HG03025 (cell line): Measurements from ENCODE around the gene PIMREG.

ENCODE experiments used
- ATAC-seq: cut with Tn5 transposase; IDR thresholded peaks from one replicate; pipeline ENCODE4 v1.9.1; 2021; ENCODE audit warnings: mild to moderate bottlenecking, moderate library complexity; ENCODE audit not compliant: unreplicated experiment, low FRiP score

Gene PIMREG

DNA sequence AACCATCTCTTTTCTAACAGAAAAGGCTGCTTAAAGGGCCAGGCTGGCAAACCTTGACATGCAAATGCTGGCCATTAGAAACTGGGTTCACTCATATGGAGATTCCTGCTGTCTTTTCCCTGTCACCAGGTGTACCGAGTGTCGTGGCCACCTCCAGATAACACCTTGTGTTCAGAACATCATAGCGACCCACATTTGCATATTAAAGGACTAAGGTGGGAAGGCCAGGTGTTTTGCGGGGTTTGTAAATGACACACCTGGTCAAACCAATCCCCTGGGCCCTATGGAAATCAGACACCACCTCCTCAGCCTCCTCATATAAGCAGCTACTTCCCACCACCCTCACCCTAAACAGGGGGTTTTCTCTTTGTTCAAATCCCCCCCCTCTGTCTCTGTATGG lies 6.8 kb upstream of the PIMREG start:
- no peak for ATAC-seq

GRCh38 chr17:6437956-6438355 lies 6.3 kb upstream of the PIMREG start:
- ATAC-seq: no peak

DNA sequence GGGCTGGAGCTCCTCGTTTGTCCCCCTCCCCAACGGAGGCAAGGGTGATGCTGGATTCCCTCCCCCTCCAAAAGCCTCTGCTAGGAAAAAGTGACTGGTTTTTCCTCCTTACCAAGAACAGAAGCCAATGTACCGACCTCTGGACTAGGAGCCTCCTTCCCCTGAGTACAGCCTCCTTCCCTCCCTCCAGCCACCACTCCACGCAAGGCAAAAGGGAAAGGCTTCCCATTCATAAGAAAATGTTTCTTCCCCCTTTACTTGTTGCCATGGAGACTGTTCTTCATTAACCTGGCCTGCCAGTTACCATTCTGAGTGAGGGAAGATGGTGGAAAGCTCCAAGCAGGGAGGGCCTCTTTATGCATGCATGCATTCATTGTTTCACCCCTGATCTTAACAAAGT lies 4.3 kb upstream of the PIMREG start:
- ATAC-seq: no peak

- ATAC-seq: no peak
Observed at GRCh38 chr17:6442775-6443174, 1.5 kb upstream of the PIMREG start.

DNA sequence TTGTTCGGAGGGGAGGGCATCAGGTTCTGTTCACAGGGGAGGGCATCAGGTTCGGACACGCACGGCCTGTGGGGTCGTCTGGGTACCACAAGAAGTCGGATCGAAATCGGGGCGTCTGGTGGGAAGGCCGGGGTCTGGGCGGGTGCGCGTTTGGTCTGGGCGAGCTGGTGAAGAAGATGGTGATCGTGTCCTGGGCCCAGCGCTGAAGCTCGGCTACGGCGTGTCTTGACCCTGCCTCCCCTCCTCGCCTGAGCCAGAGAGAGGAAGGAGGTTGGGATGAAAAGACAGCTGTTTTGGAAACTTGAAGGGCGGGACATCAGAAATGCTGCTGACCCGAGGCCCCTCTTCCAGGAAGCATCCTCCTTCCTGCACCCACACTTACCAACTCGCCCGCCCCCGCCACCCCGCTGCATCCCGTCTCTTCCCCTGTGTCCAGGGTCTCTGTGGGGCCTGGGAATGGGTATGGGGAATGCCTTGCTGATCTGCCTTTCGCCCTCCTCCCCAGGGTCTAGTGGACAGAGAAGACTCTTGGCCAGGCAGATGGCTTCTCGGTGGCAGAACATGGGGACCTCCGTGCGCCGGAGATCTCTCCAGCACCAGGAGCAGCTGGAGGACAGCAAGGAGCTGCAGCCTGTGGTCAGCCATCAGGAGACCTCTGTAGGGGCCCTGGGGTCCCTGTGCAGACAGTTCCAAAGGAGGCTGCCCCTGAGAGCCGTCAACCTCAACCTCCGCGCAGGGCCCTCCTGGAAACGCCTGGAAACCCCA lies 498 bp downstream of the PIMREG start:
- no peak for ATAC-seq

GRCh38 chr17:6446516-6447100 lies 2.4 kb downstream of the PIMREG start:
- ATAC-seq: no peak

- no peak for ATAC-seq
Observed at GRCh38 chr17:6448473-6448872, 4.2 kb downstream of the PIMREG start.

DNA sequence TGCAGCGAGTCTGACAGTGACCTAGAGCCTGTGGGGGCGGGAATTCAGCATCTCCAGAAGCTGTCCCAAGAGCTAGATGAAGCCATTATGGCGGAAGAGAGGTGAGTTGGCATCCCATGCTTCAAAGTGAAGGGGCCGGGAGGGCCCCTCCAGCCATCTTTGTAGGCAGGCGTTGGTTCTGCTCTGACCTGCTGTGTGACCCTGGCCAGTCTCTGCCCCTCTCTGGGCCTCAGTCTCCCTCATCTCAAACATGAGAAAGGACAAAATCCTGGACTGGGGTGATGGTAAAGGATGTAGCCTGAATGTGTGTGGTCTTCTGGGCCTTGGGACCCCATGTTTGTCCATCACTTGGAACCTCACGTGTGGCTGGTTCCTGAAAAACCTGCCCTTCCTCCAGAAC lies 5.1 kb downstream of the PIMREG start:
- no peak for ATAC-seq

DNA sequence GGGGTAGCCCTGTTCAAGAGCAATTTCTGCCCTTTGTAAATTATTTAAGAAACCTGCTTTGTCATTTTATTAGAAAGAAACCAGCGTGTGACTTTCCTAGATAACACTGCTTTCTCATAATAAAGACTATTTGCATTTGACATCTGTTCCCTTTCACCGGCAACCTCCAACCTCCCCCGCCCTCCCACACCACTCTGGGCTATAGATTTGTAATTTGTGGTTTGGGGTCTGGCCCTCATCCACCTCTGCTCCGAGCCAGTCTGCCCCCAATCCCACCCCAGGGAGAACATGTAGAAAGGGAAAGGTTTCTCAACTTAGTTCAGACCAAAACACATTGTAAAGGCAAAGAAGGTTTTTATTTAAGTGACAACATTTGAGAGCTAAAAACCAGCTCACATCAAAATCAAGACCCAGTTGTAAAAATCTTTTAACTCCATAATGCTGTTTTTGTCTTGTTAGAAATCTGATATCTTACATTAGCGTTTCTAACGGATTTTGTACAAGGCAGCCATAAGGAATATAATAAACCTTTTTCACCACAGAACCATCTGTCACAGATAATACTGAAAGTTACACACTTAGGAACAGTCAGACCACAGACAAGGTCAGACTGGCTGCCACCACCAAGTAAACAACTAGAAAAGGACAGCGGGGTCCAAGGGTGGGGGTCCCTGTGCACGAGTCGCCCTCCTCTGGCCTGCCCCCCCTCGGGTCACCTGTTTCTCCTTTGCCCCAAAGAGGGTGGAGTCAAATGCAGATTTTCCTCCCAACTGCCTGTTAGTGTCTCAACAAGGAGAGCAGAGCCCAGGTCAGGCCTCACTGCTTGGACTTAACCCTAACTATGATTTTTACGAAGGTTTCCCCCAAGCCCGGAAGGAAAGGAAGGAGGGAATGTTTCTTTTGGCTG lies 6.9 kb downstream of the PIMREG start:
- ATAC-seq: no peak

- ATAC-seq: no peak
Observed at GRCh38 chr17:6452471-6453266, 8.4 kb downstream of the PIMREG start.

- no peak for ATAC-seq
Observed at GRCh38 chr17:6453279-6454024, 9.2 kb downstream of the PIMREG start.

DNA sequence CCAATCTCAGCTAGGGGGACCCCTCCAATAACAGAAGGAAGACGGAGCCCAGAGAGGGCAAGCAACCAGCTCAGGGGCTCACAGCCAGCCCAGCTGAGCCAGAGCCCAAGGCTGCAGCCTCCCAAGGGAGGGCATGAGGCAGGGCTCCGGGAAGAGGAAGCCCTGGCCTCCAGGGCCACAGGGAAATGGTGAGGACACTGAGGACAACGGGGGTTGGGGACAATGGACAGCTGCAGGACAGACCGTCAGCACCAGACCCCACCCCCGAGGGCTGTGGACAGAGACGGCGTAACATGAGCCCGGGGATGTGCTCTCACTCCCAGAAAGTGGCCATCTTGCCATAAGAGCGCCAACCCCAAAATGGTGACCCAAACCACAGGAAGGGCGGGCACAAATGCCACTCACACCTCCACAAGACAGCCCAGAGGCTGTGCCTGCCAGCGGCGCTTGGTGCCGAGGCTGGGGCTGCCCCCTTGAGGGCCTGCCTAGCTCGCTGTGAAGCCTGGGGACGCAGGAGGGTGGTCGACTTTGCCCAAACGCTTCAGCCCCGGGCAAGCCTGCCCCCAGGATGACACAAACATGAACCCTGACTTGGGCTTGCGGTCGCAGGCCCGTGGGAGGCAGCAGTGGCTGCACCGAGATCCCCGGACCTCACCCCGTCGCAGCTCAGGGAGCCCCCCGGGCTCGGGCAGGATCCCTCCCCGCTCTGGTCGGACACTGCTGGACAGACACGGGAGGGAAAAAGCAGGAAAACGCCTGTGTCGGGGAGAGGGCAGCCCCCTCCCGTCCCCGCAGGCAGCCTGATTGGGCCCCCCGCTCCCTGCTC lies 10.5 kb downstream of the PIMREG start:
- ATAC-seq: no peak

DNA sequence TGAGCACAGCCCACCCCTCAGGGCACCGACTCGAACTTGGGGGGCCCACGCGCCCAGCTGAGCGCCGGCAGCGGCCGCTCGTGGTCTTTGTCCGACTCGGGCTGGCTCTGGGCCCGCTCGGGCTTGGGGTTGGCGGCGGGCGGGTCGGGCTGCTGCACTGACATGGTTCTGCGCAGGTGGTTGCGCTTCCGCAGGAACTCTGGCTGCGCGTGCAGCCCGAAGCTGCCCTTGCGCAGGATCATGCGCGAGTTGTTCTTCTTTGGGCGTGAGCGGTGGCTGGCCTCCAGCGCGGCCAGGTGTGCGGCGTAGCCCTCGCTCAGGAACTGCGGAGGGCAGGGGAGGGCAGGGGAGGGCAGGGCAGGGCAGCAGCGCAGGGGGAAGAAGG lies 11.1 kb downstream of the PIMREG start:
- no peak for ATAC-seq

DNA sequence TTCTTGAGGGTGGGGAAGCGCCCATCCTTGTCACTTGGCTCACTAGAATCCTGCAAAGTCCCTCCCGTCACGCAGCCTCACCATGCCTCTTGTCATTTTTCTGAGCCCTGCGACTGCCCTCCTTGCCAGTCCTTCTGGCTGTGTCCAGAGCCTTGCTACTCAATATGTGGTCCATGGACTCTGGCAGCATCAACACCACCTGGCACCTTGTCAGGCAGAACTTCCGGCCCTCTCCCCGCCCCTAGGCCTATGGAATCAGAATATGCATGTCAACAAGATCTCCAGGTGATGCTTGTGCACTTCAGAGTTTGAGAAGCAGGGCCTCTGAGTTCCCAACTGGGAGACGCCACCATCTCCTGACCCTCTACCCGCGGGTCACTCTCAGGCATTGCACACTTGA lies 12.1 kb downstream of the PIMREG start:
- no peak for ATAC-seq

- ATAC-seq: no peak
Observed at GRCh38 chr17:6456914-6457687, 12.8 kb downstream of the PIMREG start.

DNA sequence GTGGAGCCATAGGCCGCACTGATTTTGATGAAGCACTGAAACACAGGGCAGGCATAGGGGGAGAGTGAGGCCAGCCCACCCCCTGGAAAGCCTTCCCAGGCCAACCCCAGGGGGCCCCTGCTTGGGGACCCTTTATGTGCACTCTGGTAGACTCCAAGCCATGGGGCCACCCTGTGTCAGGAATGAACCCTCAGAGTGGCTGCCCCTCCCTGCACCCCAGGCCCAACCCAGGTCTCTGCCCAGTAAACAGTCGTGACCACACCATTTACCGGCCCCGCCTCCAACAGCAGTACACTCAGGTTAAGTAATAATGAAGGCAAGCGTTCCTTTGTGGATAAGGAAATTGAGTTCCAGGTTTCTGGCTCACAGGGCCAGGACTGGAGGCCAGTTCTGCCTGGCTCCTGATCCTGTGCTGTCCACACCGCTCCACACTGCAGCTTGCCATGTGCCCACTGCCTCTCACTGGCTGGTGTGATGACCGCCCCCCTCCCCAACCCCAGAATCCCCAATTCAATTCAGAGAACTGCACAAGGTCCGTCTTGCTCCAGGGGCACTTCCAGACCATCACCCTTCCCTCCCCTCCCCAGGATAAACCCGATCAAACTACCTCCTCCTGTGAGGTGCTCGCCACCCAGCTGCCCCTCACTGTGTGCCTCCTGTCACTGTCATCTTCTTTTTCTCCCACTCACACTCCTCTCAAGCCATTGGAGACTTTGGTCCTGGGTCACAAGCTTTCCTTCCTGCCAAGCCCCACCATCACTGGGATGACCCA lies 13.6 kb downstream of the PIMREG start:
- ATAC-seq: no peak

GRCh38 chr17:6458460-6458950 lies 14.2 kb downstream of the PIMREG start:
- no peak for ATAC-seq
